Hematopoietic multipotent progenitor cell treated with erythropoietin and hydrocortisone succinate and interleukin-3 and kit ligand, for 17 days (in vitro differentiated cells): ENCODE measurements around the gene TTC3.
"Not testable (repeated sequence)": the region's sequence is repeated elsewhere in the genome, so short reads cannot be mapped to it uniquely, and the experiment has no call there.

Experiments
- DNase-seq: peaks from one replicate; pipeline ENCODE4 v3.0.0-alpha.2; 2015; ENCODE audit warnings: low spot score

Gene TTC3

DNA sequence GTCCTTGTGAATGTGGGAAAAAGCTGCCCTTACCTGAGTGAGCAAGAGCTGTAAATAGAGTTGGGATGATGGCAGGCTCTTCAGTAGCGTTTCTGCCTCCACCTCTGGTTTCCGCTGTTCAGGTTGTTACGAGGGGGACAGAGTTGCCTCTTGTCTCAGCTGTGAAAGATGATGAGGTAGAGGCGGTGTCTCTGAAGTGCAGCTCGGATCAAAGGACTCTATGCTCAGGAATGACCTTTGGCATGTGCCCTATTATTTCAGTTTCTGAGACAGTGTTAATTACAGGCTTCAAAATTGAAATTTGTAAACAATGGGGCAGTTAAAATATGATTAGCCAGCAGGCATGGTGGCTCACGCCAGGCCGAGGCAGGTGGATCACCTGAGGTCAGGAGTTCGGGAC, 123.8 kb downstream of the TTC3 start:
- no peak for DNase-seq

DNA sequence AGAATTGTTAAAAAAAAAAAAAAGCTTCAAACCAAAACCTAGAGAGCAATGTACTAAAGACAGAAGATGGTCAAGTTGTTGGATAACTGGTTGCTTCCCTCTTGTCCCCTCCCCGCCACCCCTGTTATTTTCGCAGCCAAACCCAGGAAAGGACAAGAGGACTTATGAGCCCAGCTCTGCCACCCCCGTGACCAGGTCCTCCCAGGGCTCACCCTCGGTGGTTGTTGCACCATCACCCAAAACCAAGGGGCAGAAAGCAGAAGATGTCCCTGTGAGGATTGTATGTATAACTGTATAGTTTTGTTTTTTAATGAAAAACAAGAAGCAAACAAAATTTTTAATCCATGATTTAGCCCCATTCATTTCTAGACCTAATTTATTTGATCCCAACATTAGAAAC, 124.7 kb downstream of the TTC3 start:
- no peak for DNase-seq

DNA sequence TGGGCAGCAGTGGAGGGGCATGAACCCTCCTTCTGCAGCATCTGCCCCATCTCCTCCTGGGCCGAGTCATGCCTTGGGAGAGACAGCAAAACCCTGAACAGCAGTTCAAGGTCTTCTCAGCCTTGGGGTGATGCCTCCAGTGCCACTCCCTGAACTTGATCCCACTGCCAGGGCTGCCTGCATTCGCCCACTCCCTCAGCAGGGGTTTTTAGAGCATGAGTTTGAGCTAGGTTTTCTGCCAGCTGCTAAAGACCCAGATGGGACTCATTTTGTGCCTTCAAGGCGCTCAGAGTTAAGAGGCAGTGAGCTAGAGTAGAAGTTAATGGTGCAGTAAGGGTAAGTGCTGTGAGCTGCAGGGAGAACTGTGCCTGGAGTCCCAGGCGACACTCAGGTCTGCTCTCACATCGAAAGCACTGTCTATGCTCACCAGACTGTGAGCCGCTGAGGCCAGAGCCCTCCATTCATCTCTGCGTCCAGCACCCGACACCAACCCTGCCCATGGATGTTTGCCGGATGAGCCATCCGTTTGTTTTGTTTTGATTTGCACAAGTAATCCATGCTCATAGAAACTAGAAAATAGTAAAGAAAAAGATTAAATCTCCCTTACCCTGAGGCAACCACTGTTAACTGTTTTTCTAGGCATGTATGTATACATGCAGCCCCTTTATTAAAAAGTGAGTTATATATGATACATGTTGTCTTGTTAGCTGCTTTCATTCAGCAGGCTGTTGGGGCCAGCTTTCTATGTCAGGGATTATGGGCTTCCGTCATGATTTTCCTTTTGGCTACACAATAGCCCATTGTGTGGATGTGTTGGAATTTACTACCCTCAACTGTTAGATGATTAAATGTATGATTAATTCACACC, 126.2 kb downstream of the TTC3 start:
- no peak for DNase-seq

DNA sequence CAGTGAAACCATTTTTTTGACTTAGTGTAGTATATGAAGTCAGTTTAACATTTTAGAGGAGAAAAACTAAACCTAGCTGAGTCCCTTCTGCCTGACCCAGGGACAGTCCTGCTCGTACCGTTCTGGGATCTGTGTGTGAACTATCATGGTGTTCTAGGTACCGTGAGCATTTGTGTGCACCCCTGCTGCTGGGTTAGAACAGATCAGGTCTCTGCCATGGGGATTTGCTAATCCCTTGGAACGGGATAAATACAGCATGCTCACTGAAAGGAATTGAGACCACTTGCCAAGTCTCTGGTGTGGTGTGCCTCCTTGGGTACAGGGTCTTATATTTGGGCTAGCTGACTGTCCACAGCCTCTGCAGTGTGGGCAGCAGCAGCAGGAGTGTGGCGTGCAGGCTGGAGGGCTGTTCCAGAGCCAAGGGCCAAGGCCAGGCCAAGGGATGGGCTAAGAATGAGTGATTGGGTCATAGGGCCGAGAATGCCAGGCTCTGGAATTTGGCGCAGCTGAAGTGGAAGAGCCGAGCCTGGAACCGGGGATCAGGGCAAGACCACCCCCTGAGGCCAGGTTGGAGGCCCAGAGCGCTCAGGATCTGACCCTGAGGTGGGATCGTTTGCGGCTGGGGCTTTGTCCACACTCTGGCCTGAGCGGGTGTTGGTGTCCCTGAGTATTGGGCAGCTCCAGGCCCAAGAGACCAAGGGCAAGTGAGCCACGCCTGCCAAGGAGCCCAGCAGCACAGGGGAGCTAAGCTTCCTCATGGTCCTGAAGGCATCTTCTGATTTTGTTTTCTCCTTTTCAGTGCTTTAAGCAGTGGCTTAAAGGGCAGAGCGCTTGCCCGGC, 127.8 kb downstream of the TTC3 start:
- DNase-seq = no peak

DNA sequence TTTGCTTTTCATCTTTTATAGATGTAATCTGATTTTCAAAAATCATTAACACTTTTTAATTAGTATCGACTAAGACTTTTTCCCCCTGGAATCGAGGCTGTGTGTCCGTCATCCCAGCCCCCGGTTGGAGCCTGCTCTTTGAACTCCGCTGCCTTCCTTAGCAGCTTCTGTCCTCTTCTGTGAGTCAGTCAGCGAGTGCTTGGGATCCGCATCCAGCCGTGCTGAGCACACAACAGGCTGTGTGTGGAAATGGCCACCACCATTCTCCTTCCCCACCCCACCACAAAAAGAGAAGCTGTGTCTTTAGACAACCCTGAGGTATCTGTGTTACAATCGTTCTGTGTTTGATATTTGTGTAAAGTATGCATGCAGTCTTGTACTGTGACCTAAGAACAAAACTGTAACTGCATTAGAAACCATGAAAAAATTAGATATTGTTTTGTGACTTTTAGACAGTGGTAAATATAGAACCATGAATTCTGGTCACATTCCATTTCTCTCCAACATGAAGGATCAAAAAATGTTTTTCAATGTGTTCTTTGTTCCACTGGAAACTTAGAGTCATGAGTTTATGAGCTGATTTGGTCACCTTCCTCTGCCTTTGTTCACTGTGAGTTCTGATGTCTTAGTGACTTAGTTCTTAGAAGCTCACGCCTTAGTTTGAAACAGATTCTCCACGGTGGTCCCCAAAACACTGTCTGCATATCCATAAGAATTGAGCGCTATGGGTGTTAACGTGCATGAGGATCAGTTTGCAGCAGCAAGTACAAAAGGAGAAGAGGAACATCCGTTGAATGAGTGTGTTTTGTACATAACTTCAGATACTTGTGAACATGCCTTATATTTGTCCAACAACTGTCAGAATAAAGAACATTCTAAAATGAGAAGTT, 129.4 kb downstream of the TTC3 start:
- no peak for DNase-seq

DNA sequence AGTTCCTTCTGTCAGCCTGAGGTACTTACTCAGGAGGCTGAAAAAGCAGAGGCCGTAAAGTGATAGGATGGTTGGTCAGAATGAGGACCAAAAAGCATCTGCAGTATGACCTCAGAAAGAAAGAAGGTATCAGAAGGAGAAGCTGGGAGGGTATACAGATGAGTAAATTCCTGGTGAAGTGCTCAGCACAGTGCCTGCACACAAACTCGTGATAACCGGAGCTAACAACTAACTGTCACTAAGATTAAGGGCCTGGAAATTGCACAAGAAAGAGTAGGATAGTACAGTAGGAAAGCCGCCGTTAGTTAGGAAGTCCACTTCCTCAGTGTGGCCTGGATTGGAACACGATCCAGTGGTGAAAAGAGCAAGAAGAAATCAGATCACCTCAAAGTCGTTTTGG, 131.5 kb downstream of the TTC3 start:
- DNase-seq = no peak

DNA sequence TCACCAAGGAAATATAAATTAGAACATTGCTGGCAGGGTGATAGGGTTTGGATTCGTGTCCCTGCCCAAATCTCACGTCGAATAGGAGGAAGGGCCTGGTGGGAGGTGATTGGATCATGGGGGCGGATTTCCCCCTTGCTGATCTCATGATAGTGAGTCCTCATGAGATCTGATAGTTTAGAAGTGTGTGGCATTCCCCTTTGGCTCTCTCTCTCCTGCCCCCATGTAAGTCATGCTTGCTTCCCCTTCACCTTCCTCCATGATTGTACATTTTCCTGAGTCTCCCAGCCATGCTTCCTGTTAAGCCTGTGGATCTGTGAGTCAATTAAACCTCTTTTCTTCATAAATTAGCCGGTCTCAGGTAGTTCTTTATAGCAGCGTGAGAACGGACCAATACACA, 133.4 kb downstream of the TTC3 start:
- no peak for DNase-seq

DNA sequence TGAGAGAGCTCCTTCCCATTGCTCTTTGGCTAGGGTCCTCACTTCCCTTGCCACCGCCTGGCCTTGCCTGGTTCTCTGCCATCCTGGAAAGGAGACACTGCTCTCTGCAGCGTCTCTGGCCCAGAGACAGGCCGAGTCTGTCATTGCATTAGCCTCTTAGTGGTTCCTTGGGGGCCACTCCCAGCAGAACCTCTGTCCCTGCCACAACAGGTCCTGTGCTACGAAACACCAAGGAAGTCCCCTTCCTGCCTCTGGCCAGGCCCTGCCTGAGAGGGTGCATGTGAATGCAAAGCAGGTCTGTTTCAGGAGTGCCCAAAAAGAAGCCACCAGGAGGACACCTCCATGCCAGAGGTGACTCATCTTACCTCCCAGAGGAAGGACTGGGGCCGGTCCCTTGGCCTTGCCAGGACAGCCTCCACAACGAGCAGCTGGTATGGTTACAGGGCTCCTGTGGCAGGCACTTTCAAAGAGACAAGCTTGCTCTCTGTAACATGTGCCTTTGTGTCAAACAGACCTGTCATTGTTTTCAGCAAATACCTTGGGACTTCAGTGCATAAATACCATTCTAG, 134.5 kb downstream of the TTC3 start:
- DNase-seq = no peak

DNA sequence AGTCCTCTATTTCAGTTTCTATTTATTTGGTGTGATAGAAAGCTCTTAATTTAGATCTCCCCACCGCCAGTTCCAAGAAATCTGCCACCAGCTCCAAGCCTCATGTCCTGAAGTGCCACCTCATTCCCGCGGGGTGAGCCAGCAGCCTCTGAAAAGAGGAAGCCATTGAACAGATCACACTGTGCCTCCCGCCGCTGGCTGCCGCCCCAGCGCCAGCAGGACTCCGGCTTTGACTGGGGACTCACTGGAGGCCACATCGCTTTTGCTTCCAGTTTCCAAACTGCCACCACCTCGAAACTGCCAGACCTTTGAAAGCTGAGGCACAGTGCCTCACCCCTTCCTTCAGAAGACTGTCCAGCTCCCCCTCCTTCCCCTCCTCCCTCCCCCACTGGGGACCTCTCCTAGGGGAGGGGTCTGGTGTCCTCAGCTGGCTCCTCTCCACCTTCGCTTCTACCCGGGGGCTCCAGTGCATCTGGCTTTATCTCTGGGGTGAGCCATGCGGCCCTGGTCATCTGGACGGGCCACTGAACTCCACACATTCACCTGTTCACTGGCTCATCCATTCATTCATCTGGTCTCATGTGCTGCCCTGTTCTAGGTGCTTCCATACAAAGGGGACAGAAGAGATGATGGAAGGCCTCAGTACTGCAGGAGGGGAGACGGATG, 135.1 kb downstream of the TTC3 start:
- no peak for DNase-seq

DNA sequence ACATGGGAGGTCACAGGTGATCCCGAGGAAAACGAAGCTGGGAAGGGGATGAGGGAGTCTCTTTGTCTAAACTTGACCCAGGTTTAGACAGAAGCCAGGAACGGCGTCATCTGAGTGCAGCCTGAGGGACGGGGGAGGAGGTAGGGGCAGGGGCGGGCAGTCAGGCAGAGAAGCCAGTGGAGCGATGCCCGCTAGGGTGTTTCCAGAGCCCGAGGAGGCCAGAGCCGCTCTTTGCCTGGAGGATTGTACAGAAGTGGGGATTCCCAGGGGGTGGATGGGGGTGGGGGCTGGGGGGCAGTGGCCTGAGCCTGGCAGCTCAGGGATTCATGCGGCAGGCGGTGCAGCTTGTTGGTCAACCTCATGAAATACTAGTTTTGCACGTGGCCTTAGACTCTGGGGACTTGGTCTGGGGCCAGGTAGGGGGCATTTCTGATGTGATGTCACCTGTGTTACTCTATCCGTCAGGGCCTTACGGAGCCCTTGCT, 135.7 kb downstream of the TTC3 start:
- no peak for DNase-seq

DNA sequence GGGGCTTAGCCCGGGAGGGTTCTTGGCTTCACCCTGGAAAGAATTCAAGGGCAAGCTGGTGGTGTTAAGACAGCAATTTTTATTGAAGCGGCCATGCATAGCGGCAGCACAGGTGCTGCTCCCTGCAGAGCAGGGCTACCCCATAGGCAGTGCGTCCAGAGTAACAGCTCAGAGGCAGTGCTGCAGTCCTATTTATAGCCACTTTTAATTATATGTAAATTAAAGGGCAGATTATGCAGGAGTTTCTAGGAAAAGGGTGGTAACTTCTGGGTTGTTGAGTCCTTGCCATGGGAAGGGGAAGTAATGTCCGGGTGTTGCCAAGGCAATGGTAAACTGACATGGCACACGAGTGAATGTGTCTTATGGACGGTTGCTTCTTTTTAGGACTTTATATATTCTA, 137.1 kb downstream of the TTC3 start:
- no peak for DNase-seq

DNA sequence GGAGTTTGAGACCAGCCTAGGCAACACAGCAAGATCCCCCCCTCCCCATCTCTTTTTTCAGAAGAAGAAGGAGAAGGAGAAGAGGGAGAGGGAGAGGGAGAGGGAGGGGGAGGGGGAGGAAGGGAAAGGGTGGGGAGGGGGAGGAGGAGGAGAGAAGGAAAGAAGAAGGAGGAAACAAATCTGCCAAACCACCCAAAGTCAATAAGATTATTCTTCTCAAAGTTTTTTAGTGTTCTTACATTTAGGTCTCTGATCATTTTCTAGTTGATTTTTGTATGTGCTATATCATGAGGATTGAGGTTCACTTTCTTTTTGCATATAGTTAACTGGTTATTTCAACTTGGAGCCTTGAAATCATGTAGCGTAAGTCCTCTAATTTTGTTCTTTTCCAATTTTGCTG, 137.7 kb downstream of the TTC3 start:
- no peak for DNase-seq

DNA sequence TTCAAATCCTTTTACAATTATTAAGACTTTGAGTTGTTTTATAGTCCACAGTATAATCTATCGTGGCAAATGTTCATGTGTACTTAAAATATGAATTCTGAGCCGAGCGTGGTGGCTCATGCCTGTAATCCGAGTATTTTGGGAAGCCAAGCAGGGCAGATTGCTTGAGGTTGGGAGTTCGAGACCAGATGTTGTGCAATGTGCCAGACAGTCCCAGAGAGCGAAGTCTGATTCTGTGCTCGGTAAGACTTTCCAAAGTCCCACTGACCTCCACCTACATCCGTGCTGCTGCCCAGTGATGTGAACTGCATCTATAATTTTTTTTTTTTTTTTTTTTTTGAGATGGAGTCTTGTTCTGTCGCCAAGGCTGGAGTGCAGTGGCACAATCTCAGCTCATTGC, 141.9 kb downstream of the TTC3 start:
- no peak for DNase-seq

DNA sequence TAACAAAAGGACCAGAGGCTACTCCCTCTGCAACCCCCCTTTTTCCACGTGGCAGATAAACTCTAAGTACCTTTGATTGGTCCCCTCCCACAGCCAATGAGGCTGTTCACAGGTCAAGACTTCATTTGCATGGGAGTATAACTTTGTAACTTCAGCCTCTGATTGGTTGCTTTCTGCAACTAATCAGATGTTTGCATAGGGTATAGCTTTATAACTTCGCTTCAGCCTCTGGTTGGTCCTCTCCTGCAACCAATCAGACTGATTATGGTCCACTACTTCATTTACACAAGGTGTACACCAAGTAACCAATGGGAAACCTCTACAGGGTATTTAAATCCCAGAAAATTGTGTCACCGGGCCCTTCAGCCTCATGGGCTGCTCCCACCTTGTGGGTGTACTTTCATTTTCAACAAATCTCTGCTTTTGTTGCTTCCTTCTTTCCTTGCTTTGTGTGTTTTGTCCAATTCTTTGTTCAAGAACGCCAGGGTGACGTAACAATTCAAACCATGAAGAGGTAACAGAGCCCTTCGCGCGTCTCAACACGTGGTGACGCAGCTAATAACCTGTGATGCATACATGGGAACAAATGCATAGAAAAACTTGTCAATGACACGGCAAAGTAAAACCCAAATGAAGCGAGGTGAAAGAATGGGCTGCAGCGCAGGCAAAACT, 146.8 kb downstream of the TTC3 start:
- no peak for DNase-seq

DNA sequence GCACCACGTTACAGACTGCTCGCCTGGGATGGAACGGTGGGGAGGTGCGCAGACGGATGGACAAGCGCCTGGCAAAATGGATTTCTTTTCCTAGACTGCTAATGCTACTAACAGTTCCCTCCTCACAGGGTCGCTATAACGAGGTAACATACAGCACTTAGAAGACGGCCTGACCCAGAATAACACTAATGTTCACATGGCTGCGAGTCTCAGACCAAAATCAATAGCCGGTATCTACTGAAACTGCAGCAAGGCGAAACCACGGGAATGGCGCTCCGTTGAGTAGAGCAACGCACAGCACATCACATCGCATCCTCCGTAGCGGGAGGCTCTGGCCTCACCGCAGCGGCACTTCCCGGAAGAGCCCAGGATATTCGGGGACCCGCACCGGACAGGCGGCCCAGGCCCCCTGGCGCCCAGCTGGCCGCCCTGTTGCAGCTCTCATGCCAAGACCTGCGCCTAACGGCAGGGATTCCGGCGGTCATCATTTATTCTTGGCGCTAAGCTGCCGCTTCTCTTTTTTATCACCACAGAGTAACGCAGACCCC, 147.5 kb downstream of the TTC3 start:
- no peak for DNase-seq

DNA sequence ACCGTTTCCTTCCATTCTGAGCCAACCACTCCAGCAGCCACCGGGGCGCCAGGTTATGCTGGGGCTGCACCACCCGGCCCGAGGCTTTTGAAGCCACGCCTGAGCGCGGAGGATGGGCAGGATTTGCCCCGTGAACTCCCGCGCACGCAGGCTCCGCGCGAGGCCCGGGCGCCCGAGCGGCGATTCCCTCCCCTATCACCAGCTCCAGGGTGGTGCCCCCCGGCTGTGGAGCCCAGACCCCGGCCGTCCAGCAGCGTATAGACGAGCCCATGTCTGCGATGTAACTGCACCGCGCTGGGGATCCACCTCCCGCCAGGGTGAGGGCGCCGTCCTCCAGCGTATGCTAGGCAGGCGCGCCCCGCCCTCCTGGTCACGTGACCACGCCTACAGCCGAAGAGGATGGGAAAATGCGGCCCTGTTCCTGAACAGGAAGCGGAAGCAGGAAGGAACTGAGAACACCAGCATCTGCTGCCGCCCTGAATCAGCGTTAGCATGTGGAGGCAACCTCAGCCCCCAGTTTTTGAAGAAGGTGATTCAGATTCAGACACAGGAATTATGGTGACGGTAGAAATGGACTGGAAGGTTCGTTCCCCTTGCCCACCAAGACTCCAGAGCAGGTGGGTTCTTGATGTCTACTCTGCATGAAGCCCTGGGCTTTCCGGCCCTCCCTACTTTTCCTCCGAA, 148.1 kb downstream of the TTC3 start:
- DNase-seq = peak; percentile 93

DNA sequence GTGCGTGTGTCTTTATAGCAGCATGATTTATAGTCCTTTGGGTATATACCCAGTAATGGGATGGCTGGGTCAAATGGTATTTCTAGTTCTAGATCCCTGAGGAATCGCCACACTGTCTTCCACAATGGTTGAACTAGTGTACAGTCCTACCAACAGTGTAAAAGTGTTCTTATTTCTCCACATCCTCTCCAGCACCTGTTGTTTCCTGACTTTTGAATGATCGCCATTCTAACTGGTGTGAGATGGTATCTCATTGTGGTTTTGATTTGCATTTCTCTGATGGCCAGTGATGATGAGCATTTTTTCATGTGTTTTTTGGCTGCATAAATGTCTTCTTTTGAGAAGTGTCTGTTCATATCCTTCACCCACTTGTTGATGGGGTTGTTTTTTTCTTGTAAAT, 149.2 kb downstream of the TTC3 start:
- not testable (repeated sequence) for DNase-seq

DNA sequence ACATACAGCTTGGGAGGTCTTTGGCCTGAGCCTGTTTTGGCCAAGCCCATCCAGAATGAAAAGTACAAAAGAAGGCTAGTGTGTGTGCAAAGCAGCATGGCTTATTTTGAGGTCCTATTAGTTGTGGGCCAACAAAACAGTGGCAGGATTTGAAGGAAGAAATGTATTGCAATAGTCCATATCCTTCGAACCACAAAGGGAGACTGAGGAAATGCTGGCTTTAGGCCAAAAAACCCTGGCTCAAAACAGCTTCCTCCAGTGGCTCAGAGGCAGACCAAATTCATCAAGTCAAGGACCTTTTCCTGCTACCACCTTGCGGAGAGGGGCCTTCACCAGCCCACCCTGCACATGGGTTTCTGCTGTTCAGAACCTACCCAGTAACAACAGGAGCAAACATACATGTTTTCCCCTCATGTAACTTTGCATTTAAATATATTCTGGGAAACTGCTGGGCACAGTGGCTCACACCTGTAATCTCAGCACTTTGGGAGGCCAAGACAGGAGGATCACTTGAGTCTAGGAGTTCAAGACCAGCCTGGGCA, 150.8 kb downstream of the TTC3 start:
- DNase-seq = no peak
